ENCODE results near the gene PTBP3.

The PTBP3 gene

GRCh38 chr9:112332977-112333638 lies at the start of gene PTBP3:
PTBP3 (minus strand) TSS chr9:112333619; CDS start chr9:112297865, 35,754 bp downstream.
- TF ChIP-seq GATA2 (IDR thresholded peaks at IDR 0.05; ENCODE audit: low read depth, low read length): no peak
- no peak for TF ChIP-seq GATA3 (IDR thresholded peaks at IDR 0.05; ENCODE audit: low read depth, low read length)

DNA sequence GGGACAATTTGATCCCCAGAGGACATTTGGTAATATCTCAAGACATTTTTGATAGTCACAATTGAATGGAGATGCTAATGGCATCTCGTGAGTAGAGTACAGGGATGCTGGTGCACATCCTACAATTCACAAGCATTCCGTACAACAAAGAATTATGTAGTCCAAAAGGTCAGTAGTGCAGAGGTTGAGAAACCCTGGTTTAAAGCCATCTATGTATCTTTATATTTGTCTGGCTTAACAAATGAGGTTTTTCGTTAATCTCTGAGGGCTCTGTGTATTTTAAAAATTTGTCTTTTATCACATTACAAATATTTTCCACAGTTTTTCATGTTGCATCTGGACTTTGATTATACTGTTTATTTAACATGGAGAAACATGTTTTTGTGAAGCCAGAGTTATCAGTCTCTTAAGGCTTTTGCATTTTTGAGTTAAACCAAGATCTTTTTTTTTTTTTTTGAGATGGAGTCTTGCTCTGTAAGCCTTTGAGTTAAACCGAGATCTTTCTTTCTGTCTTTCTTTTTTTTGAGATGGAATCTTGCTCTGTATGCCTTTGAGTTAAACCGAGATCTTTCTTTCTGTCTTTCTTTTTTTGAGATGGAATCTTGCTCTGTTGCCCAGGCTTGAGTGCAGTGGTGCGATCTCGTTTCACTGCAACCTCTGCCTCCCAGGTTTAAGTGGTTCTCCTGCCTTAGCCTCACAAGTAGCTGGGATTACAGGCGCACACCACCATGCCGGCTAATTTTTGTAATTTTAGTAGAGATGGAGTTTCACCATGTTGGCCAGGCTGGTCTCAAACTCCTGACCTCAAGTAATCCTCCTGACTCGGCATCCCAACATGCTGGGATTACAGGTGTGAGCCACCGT lies 49.3 kb upstream of the PTBP3 start:
- TF ChIP-seq GATA3 (IDR thresholded peaks at IDR 0.05; ENCODE audit: low read depth, low read length): no peak

GRCh38 chr9:112382066-112382465 lies 48.6 kb upstream of the PTBP3 start:
- TF ChIP-seq GATA3 (IDR thresholded peaks at IDR 0.05; ENCODE audit: low read depth, low read length): no peak
- TF ChIP-seq GATA2 (IDR thresholded peaks at IDR 0.05; ENCODE audit: low read depth, low read length): no peak

DNA sequence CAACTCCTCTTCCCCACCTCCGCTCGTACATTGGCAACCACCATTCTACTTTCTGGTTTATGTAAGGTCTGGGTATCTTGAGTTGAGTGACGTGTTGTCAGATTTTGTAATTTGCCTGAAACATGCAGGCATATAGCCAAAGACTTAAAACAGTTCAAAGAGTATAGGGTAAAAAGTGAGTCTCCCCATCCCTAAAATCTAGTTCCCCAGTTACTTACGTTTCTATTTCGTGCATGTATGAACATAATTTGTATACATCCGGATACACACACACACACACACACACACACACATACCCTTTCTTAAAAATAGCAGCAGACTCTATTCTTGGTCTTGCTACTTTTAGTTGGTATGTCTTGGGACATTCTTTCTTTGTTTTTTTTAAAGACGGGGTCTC lies 47.4 kb upstream of the PTBP3 start:
- TF ChIP-seq GATA2 (IDR thresholded peaks at IDR 0.05; ENCODE audit: low read depth, low read length): no peak
- no peak for TF ChIP-seq GATA3 (IDR thresholded peaks at IDR 0.05; ENCODE audit: low read depth, low read length)

- TF ChIP-seq GATA2 (IDR thresholded peaks at IDR 0.05; ENCODE audit: low read depth, low read length) (no peak), GATA3 (IDR thresholded peaks at IDR 0.05; ENCODE audit: low read depth, low read length) (no peak)
These were observed 46.8 kb upstream of the PTBP3 start, which contains the start of gene HSDL2 for GRCh38 chr9:112380102-112380824. HSDL2 (plus strand) TSS chr9:112380108; CDS start chr9:112380164, 56 bp downstream.

DNA sequence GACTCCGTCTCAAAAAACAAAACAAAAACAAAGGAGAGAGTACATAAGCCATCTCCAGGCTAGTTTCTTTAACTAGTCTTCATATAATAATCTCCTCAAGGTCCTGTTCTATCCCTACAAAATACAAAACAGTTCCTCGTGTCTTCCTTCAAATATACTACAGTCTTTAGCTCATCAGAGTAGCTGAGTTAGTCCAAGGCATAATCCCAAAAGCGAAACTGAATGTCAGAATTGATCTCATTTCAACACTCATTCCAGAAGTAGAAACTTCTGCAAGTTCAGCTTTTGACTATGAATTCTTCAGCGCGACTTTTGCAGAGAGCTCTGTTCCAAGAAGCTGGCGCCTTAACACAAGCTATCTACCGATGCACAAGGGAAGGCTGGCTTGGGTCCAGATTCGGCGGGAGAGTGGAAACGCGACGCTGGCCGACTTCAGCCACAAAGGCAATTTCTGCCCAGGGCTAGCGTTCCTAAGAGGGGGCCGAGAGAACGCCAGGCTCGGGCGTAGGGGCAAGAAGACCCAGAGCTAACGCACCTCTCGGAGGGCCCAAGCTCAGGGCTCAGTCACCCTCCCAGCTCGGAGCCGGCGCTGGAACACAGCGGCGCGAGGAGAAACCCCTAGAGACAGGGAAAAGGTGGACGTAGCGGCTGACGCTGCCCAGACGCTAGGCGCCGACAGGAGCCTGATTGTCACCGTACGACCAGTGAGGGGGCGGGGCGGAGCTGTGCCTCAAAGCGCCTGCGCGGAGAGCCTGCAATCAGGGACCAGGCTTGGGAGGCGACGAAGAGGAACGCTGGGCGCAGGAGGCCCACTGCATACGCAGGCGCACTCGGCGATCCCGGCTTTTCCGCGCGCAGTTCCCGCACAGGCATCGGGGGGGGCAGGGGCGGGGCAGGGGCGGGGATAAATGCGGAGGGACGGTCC lies 46.0 kb upstream of the PTBP3 start:
- TF ChIP-seq GATA3 (IDR thresholded peaks at IDR 0.05; ENCODE audit: low read depth, low read length) (no peak), GATA2 (IDR thresholded peaks at IDR 0.05; ENCODE audit: low read depth, low read length) (peak; percentile 33; the same call in 1 of the 2 replicates)

GRCh38 chr9:112378328-112379176 lies 45.1 kb upstream of the PTBP3 start:
- no peak for TF ChIP-seq GATA3 (IDR thresholded peaks at IDR 0.05; ENCODE audit: low read depth, low read length)
- no peak for TF ChIP-seq GATA2 (IDR thresholded peaks at IDR 0.05; ENCODE audit: low read depth, low read length)

GRCh38 chr9:112377684-112378327 lies 44.4 kb upstream of the PTBP3 start:
- no peak for TF ChIP-seq GATA3 (IDR thresholded peaks at IDR 0.05; ENCODE audit: low read depth, low read length)
- no peak for TF ChIP-seq GATA2 (IDR thresholded peaks at IDR 0.05; ENCODE audit: low read depth, low read length)

- no peak for TF ChIP-seq GATA3 (IDR thresholded peaks at IDR 0.05; ENCODE audit: low read depth, low read length)
- TF ChIP-seq GATA2 (IDR thresholded peaks at IDR 0.05; ENCODE audit: low read depth, low read length): peak; percentile 39; the same call in 1 of the 2 replicates
These were observed 43.7 kb upstream of the PTBP3 start for GRCh38 chr9:112377087-112377486.

DNA sequence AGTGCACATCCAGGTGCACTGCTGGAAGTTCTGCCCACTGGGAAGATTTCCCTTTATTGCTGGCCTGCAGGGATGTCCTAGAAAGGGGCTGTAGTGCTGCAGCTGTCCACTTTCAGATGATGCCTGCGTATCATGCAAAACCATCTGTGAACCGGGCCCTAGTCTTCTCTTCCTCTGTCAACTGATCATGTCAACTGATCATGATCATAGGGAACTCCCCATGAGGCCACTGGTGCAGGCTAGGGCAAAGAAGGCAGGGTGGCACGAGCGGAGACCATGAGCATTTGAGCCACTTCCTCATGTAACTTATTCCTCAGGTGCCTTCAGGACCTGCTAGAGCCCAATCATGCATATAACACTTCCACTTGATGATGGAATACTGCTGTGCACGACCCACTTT lies 41.9 kb upstream of the PTBP3 start:
- TF ChIP-seq GATA2 (IDR thresholded peaks at IDR 0.05; ENCODE audit: low read depth, low read length): no peak
- no peak for TF ChIP-seq GATA3 (IDR thresholded peaks at IDR 0.05; ENCODE audit: low read depth, low read length)

GRCh38 chr9:112371060-112371459 lies 37.6 kb upstream of the PTBP3 start:
- TF ChIP-seq GATA3 (IDR thresholded peaks at IDR 0.05; ENCODE audit: low read depth, low read length) (no peak), GATA2 (IDR thresholded peaks at IDR 0.05; ENCODE audit: low read depth, low read length) (no peak)

DNA sequence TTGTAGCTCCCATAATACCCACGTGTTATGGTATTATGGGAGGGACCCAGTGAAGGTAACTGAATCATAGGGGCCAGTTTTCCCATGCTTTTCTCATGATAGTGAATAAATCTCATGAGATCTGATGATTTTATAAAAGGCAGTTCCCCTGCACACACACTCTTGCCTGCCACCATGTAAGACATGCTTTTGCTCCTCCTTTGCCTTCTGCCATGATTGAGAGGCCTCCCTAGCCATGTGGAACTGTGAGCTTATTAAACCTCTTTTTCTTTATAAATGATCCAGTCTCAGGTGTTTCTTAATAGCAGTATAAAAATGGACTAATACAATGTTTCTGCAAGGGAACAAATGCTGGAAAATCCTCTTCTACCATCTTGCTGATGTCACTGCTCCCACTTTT lies 36.4 kb upstream of the PTBP3 start:
- TF ChIP-seq GATA2 (IDR thresholded peaks at IDR 0.05; ENCODE audit: low read depth, low read length) (no peak), GATA3 (IDR thresholded peaks at IDR 0.05; ENCODE audit: low read depth, low read length) (no peak)

Measured in SH-SY5Y (cell line).